Neural crest cell (in vitro differentiated cells): ENCODE measurements around the gene SND1. TPM values are rescaled to one million over a fixed set of nuclear protein-coding genes. Genes with fewer than 3 reads are reported as not detected.

Source experiments
- DNase-seq: peaks from one replicate; pipeline ENCODE4 v3.0.0; 2021; ENCODE audit warnings: low read depth, mixed read lengths, low spot score
- H3K27ac Mint-ChIP-seq: one replicate; pipeline ENCODE4 v1.8.0; 2021; ENCODE audit warnings: mild to moderate bottlenecking, mixed read lengths; ENCODE audit not compliant: unreplicated experiment
- H3K27me3 Mint-ChIP-seq: 2 replicates; pipeline ENCODE4 v1.8.0; 2021; ENCODE audit warnings: low read depth, mild to moderate bottlenecking, mixed read lengths
- H3K36me3 Mint-ChIP-seq: 2 replicates; pipeline ENCODE4 v1.8.0; 2021; ENCODE audit warnings: low read depth, mild to moderate bottlenecking, mixed read lengths
- H3K4me1 Mint-ChIP-seq: 2 replicates; pipeline ENCODE4 v1.8.0; 2021; ENCODE audit warnings: mixed read lengths
- H3K4me3 Mint-ChIP-seq: one replicate; pipeline ENCODE4 v1.8.0; 2021; ENCODE audit warnings: mild to moderate bottlenecking, mixed read lengths
- H3K9me3 Mint-ChIP-seq: 2 replicates; pipeline ENCODE4 v1.8.0; 2021; ENCODE audit warnings: mixed read lengths
- total RNA-seq: library from RNA; stranded (reverse); gene quantifications from 2 replicates; pipeline ENCODE4 v1.2.1, GENCODE V29; 2021
- TF ChIP-seq, protein P1 (sequence below): fragments of 200-600 bp; sonication (generic); conservative IDR thresholded peaks from 2 replicates; pipeline ENCODE4 v1.5.0; 2021; ENCODE audit warnings: antibody characterized with exemption, mild to moderate bottlenecking

SND1 gene
- total RNA-seq, 1 donor from 2014 or later: 184 TPM

DNA sequence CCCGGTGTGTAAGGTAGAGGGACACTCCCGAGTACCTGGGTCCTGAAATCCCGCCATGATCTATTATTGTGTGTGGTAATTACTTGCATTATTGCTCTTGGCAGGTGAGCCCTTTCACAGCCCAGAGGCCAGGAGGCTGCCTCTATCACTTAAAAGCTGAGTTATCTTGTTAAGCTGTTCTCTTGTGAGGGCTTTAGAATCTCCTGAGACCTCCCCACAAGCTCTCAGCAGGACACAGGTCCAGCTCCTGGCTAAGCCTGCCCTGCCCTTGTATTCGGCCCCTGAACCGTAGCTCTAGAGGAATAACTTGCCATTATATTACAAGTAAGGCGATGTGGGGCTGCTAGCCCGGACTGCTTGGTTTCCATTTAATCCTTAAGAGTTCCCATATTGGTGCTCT, 13.9 kb downstream of the SND1 start:
- no peak for DNase-seq
- Mint-ChIP-seq H3K36me3 (no peaks in the 10 kb centered on the region), H3K4me3 (no peak overlapping the region), H3K27ac (peak overlapping the region; percentile 48), H3K4me1 (peaks cover 30% of the 10 kb centered on the region), H3K27me3 (no peaks in the 10 kb centered on the region), H3K9me3 (no peaks in the 10 kb centered on the region)
- TF ChIP-seq, protein P1, sequence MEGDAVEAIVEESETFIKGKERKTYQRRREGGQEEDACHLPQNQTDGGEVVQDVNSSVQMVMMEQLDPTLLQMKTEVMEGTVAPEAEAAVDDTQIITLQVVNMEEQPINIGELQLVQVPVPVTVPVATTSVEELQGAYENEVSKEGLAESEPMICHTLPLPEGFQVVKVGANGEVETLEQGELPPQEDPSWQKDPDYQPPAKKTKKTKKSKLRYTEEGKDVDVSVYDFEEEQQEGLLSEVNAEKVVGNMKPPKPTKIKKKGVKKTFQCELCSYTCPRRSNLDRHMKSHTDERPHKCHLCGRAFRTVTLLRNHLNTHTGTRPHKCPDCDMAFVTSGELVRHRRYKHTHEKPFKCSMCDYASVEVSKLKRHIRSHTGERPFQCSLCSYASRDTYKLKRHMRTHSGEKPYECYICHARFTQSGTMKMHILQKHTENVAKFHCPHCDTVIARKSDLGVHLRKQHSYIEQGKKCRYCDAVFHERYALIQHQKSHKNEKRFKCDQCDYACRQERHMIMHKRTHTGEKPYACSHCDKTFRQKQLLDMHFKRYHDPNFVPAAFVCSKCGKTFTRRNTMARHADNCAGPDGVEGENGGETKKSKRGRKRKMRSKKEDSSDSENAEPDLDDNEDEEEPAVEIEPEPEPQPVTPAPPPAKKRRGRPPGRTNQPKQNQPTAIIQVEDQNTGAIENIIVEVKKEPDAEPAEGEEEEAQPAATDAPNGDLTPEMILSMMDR: no peak

DNA sequence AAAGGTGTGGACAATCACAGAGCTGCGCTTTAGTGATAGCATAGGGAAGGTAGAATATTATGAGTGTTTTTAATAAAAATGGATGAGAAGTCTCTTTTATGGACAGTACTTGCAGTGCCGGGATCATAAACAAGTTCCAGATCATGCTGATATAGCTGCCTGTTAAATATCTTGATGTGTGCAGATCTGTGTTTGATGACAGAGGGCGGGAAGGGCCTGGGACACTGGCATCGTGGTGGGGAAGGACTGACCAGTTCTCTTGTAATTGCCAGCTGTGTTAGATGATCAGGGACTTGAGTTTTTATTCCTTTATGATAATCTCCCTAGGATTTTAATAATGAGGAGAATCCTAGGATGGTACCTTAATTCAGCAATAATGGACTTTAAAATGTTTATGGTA, 14.6 kb downstream of the SND1 start:
- no peaks in the 10 kb centered on the region for H3K36me3 Mint-ChIP-seq
- no peak overlapping the region for H3K4me3 Mint-ChIP-seq
- H3K4me1 Mint-ChIP-seq: peaks cover 30% of the 10 kb centered on the region
- no peaks in the 10 kb centered on the region for H3K27me3 Mint-ChIP-seq
- no peak for DNase-seq
- H3K27ac Mint-ChIP-seq: peak overlapping the region; percentile 38
- TF ChIP-seq, protein P1: no peak
- H3K9me3 Mint-ChIP-seq: no peaks in the 10 kb centered on the region

DNA sequence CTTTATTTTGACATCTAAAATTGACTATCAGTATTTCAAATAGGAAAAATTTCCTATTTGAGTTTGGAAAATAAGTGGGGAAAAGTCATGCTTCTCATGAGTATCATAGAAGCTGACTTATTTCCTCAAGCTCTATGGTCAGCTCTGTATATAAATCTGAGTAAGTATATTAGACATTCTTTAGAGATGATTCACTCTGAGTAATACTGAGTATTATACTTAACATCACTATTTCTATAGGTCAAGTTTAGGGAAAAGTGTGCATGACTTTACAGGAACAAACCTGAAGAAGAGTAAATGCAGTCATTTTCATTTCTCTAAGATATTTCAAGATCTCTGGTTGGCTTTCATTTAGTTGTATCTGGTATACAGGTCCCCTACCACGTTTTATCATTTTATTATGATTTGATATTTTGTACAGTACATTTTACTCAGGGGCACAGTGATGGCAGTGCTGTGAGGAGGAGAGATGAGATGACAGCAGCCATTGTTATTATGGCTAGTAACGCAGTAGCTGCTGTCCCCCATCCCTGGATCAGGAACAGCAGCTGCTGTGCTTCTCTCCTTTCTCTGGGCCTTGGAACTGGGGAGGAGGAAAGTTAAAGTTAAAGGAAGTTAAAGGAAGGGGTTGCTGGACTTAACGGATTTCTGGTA, 15.2 kb downstream of the SND1 start:
- H3K36me3 Mint-ChIP-seq: peaks cover 4% of the 10 kb centered on the region
- no peaks in the 10 kb centered on the region for H3K9me3 Mint-ChIP-seq
- H3K27ac Mint-ChIP-seq: no peak overlapping the region
- TF ChIP-seq, protein P1: no peak
- peaks cover 30% of the 10 kb centered on the region for H3K4me1 Mint-ChIP-seq
- no peak overlapping the region for H3K4me3 Mint-ChIP-seq
- no peaks in the 10 kb centered on the region for H3K27me3 Mint-ChIP-seq
- no peak for DNase-seq

DNA sequence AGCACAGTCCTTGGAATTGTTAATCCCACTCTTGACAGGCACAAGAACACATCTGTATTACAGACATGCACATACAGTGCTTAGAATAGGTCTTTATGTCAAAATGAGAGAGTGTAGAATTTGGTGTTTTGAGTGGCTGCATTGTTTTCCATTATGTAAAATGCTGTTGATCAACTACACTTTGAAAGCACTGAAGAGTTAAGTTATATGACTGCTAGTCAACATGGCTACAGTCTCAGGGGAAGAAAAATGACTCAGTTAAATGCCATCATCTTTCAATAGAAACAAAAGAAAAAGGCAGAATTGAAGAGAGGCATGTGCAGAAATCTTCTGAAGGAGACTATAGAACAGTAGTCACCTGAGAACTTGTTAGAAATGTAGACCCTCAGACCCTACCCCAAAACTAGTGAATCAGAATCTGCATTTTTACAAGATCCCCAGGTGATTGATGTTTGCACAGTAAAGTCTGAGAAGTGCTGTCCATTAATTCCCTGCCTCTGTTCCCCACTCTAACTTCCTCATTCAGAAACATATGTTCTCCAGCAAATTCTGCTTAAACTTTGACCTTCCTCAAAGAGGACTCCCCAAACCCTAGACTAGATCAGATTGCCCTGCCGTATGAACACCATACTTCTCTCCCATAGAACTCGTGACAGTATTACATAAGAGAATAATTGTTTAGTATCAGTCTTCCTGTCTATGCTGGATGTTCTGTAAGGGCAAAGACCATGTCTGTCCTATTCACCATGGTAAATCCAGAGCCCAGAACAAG, 16.0 kb downstream of the SND1 start:
- TF ChIP-seq, protein P1: no peak
- no peak for DNase-seq
- no peak overlapping the region for H3K4me3 Mint-ChIP-seq
- H3K27ac Mint-ChIP-seq: peak overlapping the region; percentile 32
- H3K27me3 Mint-ChIP-seq: no peaks in the 10 kb centered on the region
- H3K4me1 Mint-ChIP-seq: peaks cover 30% of the 10 kb centered on the region
- H3K9me3 Mint-ChIP-seq: no peaks in the 10 kb centered on the region
- peaks cover 6% of the 10 kb centered on the region for H3K36me3 Mint-ChIP-seq

DNA sequence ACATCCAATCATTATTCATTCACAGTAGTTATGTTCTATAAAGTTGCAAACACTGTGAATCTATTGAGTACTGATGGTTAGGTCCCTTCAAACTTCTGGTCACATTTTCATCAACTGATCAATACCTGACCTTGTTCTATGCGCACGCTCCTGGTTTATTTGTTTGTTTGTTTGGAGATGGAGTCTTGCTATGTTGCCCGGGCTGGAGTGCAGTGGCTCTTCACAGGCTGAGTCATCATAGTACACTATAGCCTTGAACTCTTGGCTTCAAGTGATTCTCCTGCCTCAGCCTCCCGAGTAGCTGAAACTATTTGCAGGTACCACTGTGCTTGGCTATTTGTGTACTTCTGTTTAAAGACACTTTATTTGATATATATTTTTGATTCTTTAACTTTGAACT, 19.3 kb downstream of the SND1 start:
- Mint-ChIP-seq H3K4me1 (peaks cover 16% of the 10 kb centered on the region), H3K27me3 (no peaks in the 10 kb centered on the region), H3K9me3 (no peaks in the 10 kb centered on the region), H3K36me3 (peaks cover 9% of the 10 kb centered on the region), H3K27ac (no peak overlapping the region), H3K4me3 (no peak overlapping the region)
- DNase-seq: no peak
- TF ChIP-seq, protein P1: no peak
